Esophagus squamous epithelium (tissue), 4 donors: Measurements from ENCODE around the gene ZNF266.

Source experiments
- POLR2A ChIP-seq, 4 donors: fragments of 450-650 bp; IDR thresholded peaks; one replicate each; pipeline ENCODE4 v1.6.1; 2017; ENCODE audit warnings: antibody characterized with exemption in 4 of 4, mild to moderate bottlenecking in 4 of 4, moderate library complexity in 3 of 4
- TF ChIP-seq, protein P1 (sequence below), 6 experiments: fragments of 450-650 bp in 4 of 6; fragments of 200-600 bp in 2 of 6; sonication (generic) in 2 of 6; IDR thresholded peaks; one replicate each; pipeline ENCODE4 v1.5.1; 2016 to 2019; ENCODE audit warnings: antibody characterized with exemption in 6 of 6, mild to moderate bottlenecking in 4 of 6, moderate library complexity in 4 of 6

DNA sequence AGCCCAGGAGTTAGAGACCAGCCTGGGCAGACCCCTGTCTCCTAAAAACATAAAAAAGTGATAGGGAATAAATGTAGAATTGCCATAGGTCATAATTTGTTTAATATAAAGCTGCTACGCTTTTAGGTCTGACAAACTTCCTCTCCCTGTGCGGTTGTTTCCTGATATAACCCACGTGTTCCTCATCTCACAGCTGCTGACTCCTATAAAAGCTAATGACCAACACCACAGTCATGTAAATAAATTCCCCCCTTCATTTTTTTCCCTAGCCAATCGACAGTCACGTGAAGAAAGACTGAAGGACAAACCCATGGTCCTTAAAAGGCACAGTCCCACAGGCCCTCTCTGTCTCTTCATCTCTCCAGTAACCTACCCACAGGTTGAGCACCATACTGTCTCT is 27.5 kb downstream of the ZNF266 start:
- no peak for TF ChIP-seq POLR2A (IDR thresholded peaks at IDR 0.05)
- TF ChIP-seq, protein P1, sequence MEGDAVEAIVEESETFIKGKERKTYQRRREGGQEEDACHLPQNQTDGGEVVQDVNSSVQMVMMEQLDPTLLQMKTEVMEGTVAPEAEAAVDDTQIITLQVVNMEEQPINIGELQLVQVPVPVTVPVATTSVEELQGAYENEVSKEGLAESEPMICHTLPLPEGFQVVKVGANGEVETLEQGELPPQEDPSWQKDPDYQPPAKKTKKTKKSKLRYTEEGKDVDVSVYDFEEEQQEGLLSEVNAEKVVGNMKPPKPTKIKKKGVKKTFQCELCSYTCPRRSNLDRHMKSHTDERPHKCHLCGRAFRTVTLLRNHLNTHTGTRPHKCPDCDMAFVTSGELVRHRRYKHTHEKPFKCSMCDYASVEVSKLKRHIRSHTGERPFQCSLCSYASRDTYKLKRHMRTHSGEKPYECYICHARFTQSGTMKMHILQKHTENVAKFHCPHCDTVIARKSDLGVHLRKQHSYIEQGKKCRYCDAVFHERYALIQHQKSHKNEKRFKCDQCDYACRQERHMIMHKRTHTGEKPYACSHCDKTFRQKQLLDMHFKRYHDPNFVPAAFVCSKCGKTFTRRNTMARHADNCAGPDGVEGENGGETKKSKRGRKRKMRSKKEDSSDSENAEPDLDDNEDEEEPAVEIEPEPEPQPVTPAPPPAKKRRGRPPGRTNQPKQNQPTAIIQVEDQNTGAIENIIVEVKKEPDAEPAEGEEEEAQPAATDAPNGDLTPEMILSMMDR (IDR thresholded peaks at IDR 0.05), result no peak
